Keratinocyte (primary cell): ENCODE measurements around the gene RDH16.

Experiments
- EZH2 ChIP-seq: IDR thresholded peaks from one replicate; pipeline ENCODE4 v1.6.1; 2012; ENCODE audit warnings: inconsistent platforms, mild to moderate bottlenecking, low read length, moderate library complexity
- TF ChIP-seq, protein P1 (sequence below), 3 experiments: IDR thresholded peaks in 1 of 3; conservative IDR thresholded peaks in 1 of 3; optimal IDR thresholded peaks in 1 of 3; 2 replicates in 2 of 3; 3 replicates in 1 of 3; pipeline versions ENCODE3 to v1.5.1; 2011; ENCODE audit warnings: low read length in 3 of 3, mild to moderate bottlenecking in 3 of 3, moderate library complexity in 2 of 3, control low read depth in 1 of 3, inconsistent platforms in 1 of 3; ENCODE audit not compliant: insufficient read depth in 2 of 3; ENCODE audit errors: extremely low read depth in 1 of 3

- no peak for TF ChIP-seq EZH2
- TF ChIP-seq, protein P1, sequence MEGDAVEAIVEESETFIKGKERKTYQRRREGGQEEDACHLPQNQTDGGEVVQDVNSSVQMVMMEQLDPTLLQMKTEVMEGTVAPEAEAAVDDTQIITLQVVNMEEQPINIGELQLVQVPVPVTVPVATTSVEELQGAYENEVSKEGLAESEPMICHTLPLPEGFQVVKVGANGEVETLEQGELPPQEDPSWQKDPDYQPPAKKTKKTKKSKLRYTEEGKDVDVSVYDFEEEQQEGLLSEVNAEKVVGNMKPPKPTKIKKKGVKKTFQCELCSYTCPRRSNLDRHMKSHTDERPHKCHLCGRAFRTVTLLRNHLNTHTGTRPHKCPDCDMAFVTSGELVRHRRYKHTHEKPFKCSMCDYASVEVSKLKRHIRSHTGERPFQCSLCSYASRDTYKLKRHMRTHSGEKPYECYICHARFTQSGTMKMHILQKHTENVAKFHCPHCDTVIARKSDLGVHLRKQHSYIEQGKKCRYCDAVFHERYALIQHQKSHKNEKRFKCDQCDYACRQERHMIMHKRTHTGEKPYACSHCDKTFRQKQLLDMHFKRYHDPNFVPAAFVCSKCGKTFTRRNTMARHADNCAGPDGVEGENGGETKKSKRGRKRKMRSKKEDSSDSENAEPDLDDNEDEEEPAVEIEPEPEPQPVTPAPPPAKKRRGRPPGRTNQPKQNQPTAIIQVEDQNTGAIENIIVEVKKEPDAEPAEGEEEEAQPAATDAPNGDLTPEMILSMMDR (optimal IDR thresholded peaks at IDR 0.05 in 1 of 3, IDR thresholded peaks at IDR 0.05 in 1 of 3, conservative IDR thresholded peaks at IDR 0.05 in 1 of 3; ENCODE audit: extremely low read depth in 1 of 3, insufficient read depth in 2 of 3, low read length in 3 of 3): no peak
Measured at GRCh38 chr12:56951582-56952339, 5.6 kb downstream of the RDH16 start.
